Breast epithelium (tissue), 4 donors: ENCODE results near the gene ZNF783. TPM values are rescaled to one million over a fixed set of nuclear protein-coding genes. Genes with fewer than 3 reads are reported as not detected.

Experiments
- DNase-seq, 2 donors: peaks; one replicate each; pipeline ENCODE4 v3.0.0-alpha.2; 2019; ENCODE audit warnings: low spot score in 2 of 2
- H3K27ac ChIP-seq, 2 donors: fragments of 200-600 bp; sonication (generic) in 1 of 2; one replicate each; pipeline ENCODE4 v1.5.1; 2016 to 2019; ENCODE audit warnings: mild to moderate bottlenecking in 1 of 2
- H3K27me3 ChIP-seq, 2 donors: fragments of 200-600 bp; sonication (generic) in 1 of 2; one replicate each; pipeline versions ENCODE4 v1.5.1 to v1.6.0; 2017 to 2019; ENCODE audit warnings: control low read depth in 1 of 2, mild to moderate bottlenecking in 1 of 2
- H3K36me3 ChIP-seq: fragments of 200-600 bp; one replicate; pipeline ENCODE4 v1.5.1; 2019
- H3K4me1 ChIP-seq, 2 donors: fragments of 200-600 bp; sonication (generic); one replicate each; pipeline ENCODE4 v1.5.1; 2016 to 2019; ENCODE audit warnings: control low read depth in 1 of 2
- H3K4me3 ChIP-seq, 3 donors: fragments of 200-600 bp; sonication (generic); 1 replicate in 2 of 3; 2 replicates in 1 of 3; pipeline ENCODE4 v1.5.1; 2016 to 2019; ENCODE audit warnings: mild to moderate bottlenecking in 3 of 3, moderate library complexity in 2 of 3
- H3K9me3 ChIP-seq, 2 donors: fragments of 200-600 bp; sonication (generic) in 1 of 2; one replicate each; pipeline ENCODE4 v1.5.1; 2016 to 2019; ENCODE audit warnings: control low read depth in 1 of 2
- CTCF ChIP-seq, 3 donors: fragments of 450-650 bp; IDR thresholded peaks; one replicate each; pipeline ENCODE4 v1.5.1; 2016 to 2017; ENCODE audit warnings: antibody characterized with exemption in 3 of 3, mild to moderate bottlenecking in 3 of 3, moderate library complexity in 3 of 3
- POLR2A ChIP-seq: fragments of 450-650 bp; IDR thresholded peaks from one replicate; pipeline ENCODE4 v1.6.1; 2016; ENCODE audit warnings: antibody characterized with exemption, mild to moderate bottlenecking, moderate library complexity
- POLR2AphosphoS5 ChIP-seq, 3 donors: sonication (generic); formaldehyde crosslinking; IDR thresholded peaks; one replicate each; pipeline ENCODE4 v1.6.1; 2017; ENCODE audit warnings: antibody characterized with exemption in 3 of 3
- intact Hi-C: fragments of 100-400 bp; cut with DNase I; formaldehyde crosslinking; loops from one replicate; pipeline ENCODE4 v1.15.1; 2023; ENCODE audit warnings: low total_unique reads
- total RNA-seq, 3 donors: library from RNA; depleted of rRNA; stranded (reverse); fragments of >200 nt; gene quantifications; one replicate each; pipeline ENCODE4 v1.1.0, GENCODE V29; 2016

ZNF783 gene
- total RNA-seq, 3 donors from 2014 or later = 13.6 to 23.9 (median 17.6) TPM

DNA sequence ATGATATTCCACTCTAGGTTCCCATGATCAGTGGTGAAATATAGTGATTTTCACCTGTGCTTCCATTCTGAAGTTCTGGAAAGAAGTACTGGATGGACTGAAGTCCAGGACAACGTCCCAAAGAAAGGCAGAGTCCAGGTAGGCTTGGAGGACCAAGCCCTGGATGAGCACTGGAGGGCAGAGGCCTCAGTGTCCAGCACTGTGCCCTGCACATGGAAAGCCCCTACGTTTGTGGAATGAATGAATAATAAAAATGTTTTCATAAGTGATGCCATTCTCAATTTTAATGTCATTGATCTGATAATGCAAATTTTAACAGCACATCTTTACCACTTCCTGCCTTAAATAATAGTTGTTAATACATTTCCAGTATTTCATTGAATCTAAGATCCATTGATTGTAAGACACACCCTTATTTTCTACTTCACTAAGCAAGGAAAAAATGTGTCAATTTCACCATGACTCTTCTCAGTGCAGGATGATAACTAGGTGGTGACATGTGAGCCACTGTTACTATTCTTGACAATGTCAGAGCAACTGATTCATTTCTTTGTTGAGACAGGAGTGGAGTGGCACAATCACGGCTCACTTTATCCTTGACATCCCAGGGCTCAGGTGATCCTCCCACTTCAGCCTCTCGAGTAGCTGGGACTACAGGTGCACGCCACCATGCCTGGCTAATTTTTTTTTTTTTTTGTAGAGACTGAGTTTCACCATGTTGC, 35.2 kb downstream of the ZNF783 start:
- DNase-seq = no peak
- intact Hi-C loops = no loop called here
- no peaks in the 10 kb centered on the region for H3K4me1 ChIP-seq
- no peaks in the 10 kb centered on the region for H3K27me3 ChIP-seq
- no peak overlapping the region for H3K4me3 ChIP-seq
- H3K9me3 ChIP-seq = peaks cover 0 to 7% of the 10 kb centered on the region in 2 donors
- TF ChIP-seq POLR2A (no peak), CTCF (IDR thresholded peaks at IDR 0.05) (no peak), POLR2AphosphoS5 (IDR thresholded peaks at IDR 0.05) (no peak)
- no peaks in the 10 kb centered on the region for H3K36me3 ChIP-seq
- H3K27ac ChIP-seq = no peak overlapping the region

DNA sequence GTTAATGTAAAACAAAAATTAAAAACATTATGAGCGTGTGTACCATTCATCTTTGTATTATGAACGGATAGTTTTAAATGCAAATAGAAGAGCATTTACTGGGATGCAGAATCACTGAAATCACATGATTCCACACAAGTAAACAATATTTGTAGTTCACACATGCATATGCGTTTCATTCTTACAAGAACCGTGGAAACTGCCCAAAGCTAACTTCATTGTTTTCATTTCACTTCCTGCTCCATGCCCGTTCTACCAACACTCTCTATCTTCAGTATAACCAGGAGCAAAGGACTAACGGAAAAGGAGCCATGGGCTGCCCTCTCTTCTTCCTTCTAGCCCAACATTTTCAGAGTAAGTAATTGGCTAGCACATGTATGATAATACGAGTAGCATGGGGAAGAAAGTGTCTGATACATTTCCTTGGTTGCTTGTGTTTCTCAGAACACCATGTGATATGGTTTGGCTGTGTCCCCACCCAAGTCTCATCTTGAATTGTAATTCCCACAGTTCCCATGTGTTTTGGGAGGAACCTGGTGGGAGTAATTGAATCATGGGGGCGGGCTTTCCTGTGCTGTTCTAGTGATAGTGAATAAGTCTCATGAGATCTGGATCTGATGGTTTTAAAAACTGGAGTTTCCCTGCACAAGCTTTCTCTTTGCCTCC, 38.8 kb downstream of the ZNF783 start:
- Histone ChIP-seq H3K36me3 (no peaks in the 10 kb centered on the region), H3K4me1 (no peaks in the 10 kb centered on the region), H3K27ac (no peak overlapping the region), H3K4me3 (no peak overlapping the region), H3K27me3 (no peaks in the 10 kb centered on the region), H3K9me3 (peaks cover 0 to 7% of the 10 kb centered on the region in 2 donors)
- TF ChIP-seq POLR2AphosphoS5 (IDR thresholded peaks at IDR 0.05) (no peak), CTCF (IDR thresholded peaks at IDR 0.05) (no peak), POLR2A (no peak)
- DNase-seq = no peak
- intact Hi-C loops = no loop called here

GRCh38 chr7:149302222-149302621, 40.2 kb downstream of the ZNF783 start:
- no peak for DNase-seq
- no peak for TF ChIP-seq CTCF (IDR thresholded peaks at IDR 0.05)
- TF ChIP-seq POLR2A = no peak
- TF ChIP-seq POLR2AphosphoS5 (IDR thresholded peaks at IDR 0.05) = no peak
- intact Hi-C loops = no loop called here

DNA sequence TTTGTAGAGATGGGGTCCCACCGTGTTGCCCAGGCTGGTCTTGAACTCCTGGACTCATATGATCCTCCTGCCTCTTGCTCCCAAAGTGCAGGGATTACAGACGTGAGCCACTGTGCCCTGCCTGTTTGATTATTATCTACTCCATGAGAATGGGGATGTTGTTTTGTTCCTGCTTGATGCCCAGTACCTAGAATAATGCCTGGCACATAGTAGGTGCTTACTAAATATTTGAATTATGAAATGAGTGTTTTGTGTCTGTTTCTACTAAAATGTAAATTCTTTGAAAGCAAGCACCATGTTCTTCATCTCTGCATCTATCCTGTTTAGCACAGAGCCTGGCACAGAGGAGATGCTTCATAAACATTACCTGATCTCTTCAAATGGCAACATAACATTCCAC, 40.9 kb downstream of the ZNF783 start:
- TF ChIP-seq POLR2A (no peak), CTCF (IDR thresholded peaks at IDR 0.05) (no peak), POLR2AphosphoS5 (IDR thresholded peaks at IDR 0.05) (no peak)
- Histone ChIP-seq H3K27me3 (no peaks in the 10 kb centered on the region), H3K4me3 (no peak overlapping the region), H3K36me3 (no peaks in the 10 kb centered on the region), H3K27ac (no peak overlapping the region), H3K4me1 (no peaks in the 10 kb centered on the region), H3K9me3 (peaks cover 0 to 7% of the 10 kb centered on the region in 2 donors)
- intact Hi-C loops = no loop called here
- no peak for DNase-seq

More at GRCh38 chr7:149302222-149302621, 40.2 kb downstream of the ZNF783 start:
- Histone ChIP-seq H3K36me3 (no peaks in the 10 kb centered on the region), H3K4me3 (no peak overlapping the region), H3K9me3 (peaks cover 0 to 7% of the 10 kb centered on the region in 2 donors), H3K27ac (no peak overlapping the region), H3K27me3 (no peaks in the 10 kb centered on the region), H3K4me1 (no peaks in the 10 kb centered on the region)

DNA sequence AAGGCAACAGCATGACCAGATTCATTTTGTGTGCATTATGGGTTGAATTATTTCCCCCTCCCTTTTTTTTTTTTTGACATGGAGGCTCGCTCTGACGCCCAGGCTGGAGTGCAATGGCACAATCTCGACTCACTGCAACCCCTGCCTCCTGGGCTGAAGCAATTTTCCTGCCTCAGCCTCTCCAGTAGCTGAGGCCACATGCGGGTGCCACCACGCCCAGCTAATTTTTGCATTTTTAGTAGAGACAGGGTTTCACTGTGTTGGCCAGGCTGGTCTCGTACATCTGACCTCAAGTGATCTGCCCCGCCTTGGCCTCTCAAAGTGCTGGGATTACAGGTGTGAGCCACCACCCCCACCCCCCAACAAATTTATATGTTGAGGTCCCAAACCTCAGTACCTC, 42.0 kb downstream of the ZNF783 start:
- DNase-seq = no peak
- H3K36me3 ChIP-seq = no peaks in the 10 kb centered on the region
- H3K27ac ChIP-seq = no peak overlapping the region
- no peaks in the 10 kb centered on the region for H3K4me1 ChIP-seq
- H3K4me3 ChIP-seq = no peak overlapping the region
- H3K27me3 ChIP-seq = no peaks in the 10 kb centered on the region
- intact Hi-C loops = no loop called here
- no peaks in the 10 kb centered on the region for H3K9me3 ChIP-seq
- TF ChIP-seq POLR2A (no peak), CTCF (IDR thresholded peaks at IDR 0.05) (no peak), POLR2AphosphoS5 (IDR thresholded peaks at IDR 0.05) (no peak)
